ENCODE results near the gene TDP1. TPM values are rescaled to one million over a fixed set of nuclear protein-coding genes. Genes with fewer than 3 reads are reported as not detected.
"Not testable (repeated sequence)": the region's sequence is repeated elsewhere in the genome, so short reads cannot be mapped to it uniquely, and the experiment has no call there.

TDP1 gene
- total RNA-seq, 2 experiments from 2014 or later = 79.1 to 86.7 TPM

DNA sequence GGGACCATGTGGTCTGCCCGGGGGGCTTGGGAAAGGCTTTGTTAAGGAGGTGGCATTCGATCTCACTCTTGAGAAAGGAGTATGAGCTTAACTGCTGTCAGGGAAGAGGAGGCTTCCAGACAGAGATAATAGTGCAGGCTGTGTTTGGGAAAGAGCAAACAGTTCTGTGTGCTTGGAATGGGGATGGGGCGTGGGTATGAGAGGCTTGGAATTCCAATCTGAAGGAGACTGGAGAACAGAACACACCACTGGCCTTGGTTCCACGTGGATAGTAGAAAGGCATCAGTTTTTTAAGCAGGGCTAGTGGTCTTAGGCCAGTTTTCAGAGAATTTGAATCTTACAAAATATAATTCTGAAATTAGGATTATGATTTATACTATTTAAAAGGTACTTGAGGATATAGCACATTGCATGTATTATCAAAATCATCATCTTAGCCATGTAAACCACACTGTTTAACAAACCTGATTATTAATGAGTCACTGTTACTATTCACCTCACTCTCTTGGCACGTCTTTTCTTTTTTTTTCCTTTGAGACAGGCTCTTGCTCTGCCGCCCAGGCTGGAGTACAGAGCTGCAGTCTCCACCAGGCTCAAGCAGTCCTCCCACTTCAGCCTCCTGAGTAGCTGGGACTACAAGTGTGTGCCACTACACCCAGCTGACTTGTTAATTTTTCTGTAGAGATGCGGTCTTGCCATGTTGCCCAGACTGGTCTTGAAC lies 67.6 kb downstream of the TDP1 start:
- Mint-ChIP-seq H3K27ac (no peak overlapping the region), H3K4me1 (peaks cover 6% of the 10 kb centered on the region), H3K36me3 (peaks cover 48% of the 10 kb centered on the region), H3K4me3 (no peak overlapping the region), H3K27me3 (no peaks in the 10 kb centered on the region), H3K9me3 (no peaks in the 10 kb centered on the region)
- no peak for DNase-seq
- POLR2A ChIA-PET = no interaction called here
- ATAC-seq (ENCODE audit: low read depth) = no peak

GRCh38 chr14:90024910-90025309 lies 69.2 kb downstream of the TDP1 start:
- no peaks in the 10 kb centered on the region for H3K27me3 Mint-ChIP-seq
- peaks cover 35% of the 10 kb centered on the region for H3K36me3 Mint-ChIP-seq
- no peak overlapping the region for H3K27ac Mint-ChIP-seq
- no peak overlapping the region for H3K4me3 Mint-ChIP-seq
- ATAC-seq (ENCODE audit: low read depth) (no peak), DNase-seq (no peak)
- POLR2A ChIA-PET = no interaction called here
- no peaks in the 10 kb centered on the region for H3K9me3 Mint-ChIP-seq
- H3K4me1 Mint-ChIP-seq = no peaks in the 10 kb centered on the region

DNA sequence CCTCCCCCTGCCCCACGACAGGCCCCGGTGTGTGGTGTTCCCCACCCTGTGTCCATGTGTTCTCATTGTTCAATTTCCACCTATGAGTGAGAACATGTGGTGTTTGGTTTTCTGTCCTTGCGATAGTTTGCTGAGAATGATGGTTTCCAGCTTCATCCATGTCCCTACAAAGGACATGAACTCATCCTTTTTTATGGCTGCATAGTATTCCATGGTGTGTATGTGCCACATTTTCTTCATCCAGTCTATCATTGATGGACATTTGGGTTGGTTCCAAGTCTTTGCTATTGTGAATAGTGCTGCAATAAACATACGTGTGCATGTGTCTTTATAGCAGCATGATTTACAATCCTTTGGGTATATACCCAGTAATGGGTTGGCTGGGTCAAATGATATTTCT lies 70.9 kb downstream of the TDP1 start:
- H3K4me3 Mint-ChIP-seq; H3K9me3 Mint-ChIP-seq; H3K4me1 Mint-ChIP-seq; H3K27me3 Mint-ChIP-seq; POLR2A ChIA-PET; H3K27ac Mint-ChIP-seq; DNase-seq; ATAC-seq (ENCODE audit: low read depth): not testable (repeated sequence)
- peaks cover 29% of the 10 kb centered on the region for H3K36me3 Mint-ChIP-seq

DNA sequence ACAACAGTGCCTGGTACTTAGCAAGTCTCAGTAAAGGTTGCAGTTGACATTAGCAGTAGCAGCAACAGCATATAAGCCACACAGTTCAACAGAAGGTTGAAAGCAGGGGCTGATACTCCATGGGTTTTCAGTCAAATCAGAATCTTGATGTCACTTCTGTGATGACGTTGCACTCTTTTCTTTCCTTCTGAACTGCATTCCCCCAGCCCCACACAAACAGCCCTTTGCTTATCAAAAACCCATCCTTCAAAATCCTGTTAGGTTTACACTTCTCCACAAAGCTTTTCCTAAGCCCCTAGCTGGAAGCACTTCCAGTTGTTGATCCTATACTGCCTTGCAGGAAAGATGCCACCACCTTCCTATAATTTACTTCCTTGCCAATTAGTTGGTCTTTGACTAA lies 72.1 kb downstream of the TDP1 start:
- peaks cover 32% of the 10 kb centered on the region for H3K36me3 Mint-ChIP-seq
- H3K4me1 Mint-ChIP-seq = peaks cover 1% of the 10 kb centered on the region
- no peak overlapping the region for H3K27ac Mint-ChIP-seq
- POLR2A ChIA-PET = no interaction called here
- DNase-seq = no peak
- no peaks in the 10 kb centered on the region for H3K9me3 Mint-ChIP-seq
- no peak for ATAC-seq (ENCODE audit: low read depth)
- H3K4me3 Mint-ChIP-seq = no peak overlapping the region
- H3K27me3 Mint-ChIP-seq = no peaks in the 10 kb centered on the region

- H3K27me3 Mint-ChIP-seq = no peaks in the 10 kb centered on the region
- POLR2A ChIA-PET = no interaction called here
- DNase-seq (no peak), ATAC-seq (ENCODE audit: low read depth) (no peak)
- H3K4me1 Mint-ChIP-seq = peaks cover 1% of the 10 kb centered on the region
- no peaks in the 10 kb centered on the region for H3K9me3 Mint-ChIP-seq
- H3K4me3 Mint-ChIP-seq = no peak overlapping the region
- H3K27ac Mint-ChIP-seq = no peak overlapping the region
- peaks cover 45% of the 10 kb centered on the region for H3K36me3 Mint-ChIP-seq
Observed at GRCh38 chr14:90034156-90034555, 78.4 kb downstream of the TDP1 start.

DNA sequence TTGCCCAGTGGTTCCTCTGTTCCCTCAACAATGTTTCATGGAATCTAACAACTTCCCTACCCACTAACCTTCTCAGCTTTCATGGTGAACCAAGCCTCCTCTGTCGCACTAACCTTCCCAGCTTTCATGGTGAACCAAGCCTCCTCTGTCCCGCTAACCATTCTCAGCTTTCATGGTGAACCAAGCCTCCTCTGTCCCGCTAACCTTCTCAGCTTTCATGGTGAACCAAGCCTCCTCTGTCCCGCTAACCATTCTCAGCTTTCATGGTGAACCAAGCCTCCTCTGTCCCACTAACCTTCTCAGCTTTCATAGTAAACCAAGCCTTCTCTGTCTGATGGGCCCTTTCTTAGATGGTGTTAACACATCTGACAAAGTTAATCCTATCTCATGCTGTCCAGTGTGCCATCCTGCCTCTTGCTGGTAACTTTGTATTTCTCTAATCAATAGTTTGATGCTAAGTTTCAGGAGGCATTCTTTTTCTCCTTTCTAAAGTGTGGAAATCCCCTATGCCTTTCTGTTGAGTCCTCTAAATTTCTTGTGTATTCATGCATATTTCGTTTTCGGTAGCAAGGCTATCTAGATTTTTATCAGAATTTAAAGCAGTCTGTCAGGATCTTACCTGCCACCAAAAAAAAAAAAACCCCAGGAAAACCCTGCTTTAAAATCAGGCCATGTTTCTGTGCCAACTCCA lies 79.3 kb downstream of the TDP1 start:
- H3K4me3 Mint-ChIP-seq = no peak overlapping the region
- H3K27me3 Mint-ChIP-seq = no peaks in the 10 kb centered on the region
- H3K36me3 Mint-ChIP-seq = peaks cover 52% of the 10 kb centered on the region
- POLR2A ChIA-PET = no interaction called here
- no peak for ATAC-seq (ENCODE audit: low read depth)
- DNase-seq = no peak
- H3K27ac Mint-ChIP-seq = no peak overlapping the region
- no peaks in the 10 kb centered on the region for H3K9me3 Mint-ChIP-seq
- H3K4me1 Mint-ChIP-seq = peaks cover 3% of the 10 kb centered on the region

- no peak overlapping the region for H3K27ac Mint-ChIP-seq
- DNase-seq = no peak
- POLR2A ChIA-PET = no interaction called here
- ATAC-seq (ENCODE audit: low read depth) = no peak
- H3K27me3 Mint-ChIP-seq = no peaks in the 10 kb centered on the region
- H3K9me3 Mint-ChIP-seq = no peaks in the 10 kb centered on the region
- H3K4me3 Mint-ChIP-seq = no peak overlapping the region
- H3K4me1 Mint-ChIP-seq = peaks cover 1% of the 10 kb centered on the region
- H3K36me3 Mint-ChIP-seq = peaks cover 51% of the 10 kb centered on the region
Observed at GRCh38 chr14:90039253-90040010, 83.7 kb downstream of the TDP1 start.

- Mint-ChIP-seq H3K36me3 (peaks cover 46% of the 10 kb centered on the region), H3K27me3 (no peaks in the 10 kb centered on the region), H3K9me3 (no peaks in the 10 kb centered on the region), H3K4me3 (no peak overlapping the region), H3K4me1 (peaks cover 1% of the 10 kb centered on the region), H3K27ac (no peak overlapping the region)
- ATAC-seq (ENCODE audit: low read depth) (no peak), DNase-seq (no peak)
- POLR2A ChIA-PET = no interaction called here
Observed at GRCh38 chr14:90040411-90040810, 84.7 kb downstream of the TDP1 start.

GRCh38 chr14:90042496-90043252 lies 86.9 kb downstream of the TDP1 start:
- Mint-ChIP-seq H3K27me3 (no peaks in the 10 kb centered on the region), H3K4me1 (peaks cover 1% of the 10 kb centered on the region), H3K27ac (no peak overlapping the region), H3K9me3 (no peaks in the 10 kb centered on the region), H3K36me3 (peaks cover 35% of the 10 kb centered on the region), H3K4me3 (no peak overlapping the region)
- ATAC-seq (ENCODE audit: low read depth) (no peak), DNase-seq (no peak)
- POLR2A ChIA-PET = no interaction called here

DNA sequence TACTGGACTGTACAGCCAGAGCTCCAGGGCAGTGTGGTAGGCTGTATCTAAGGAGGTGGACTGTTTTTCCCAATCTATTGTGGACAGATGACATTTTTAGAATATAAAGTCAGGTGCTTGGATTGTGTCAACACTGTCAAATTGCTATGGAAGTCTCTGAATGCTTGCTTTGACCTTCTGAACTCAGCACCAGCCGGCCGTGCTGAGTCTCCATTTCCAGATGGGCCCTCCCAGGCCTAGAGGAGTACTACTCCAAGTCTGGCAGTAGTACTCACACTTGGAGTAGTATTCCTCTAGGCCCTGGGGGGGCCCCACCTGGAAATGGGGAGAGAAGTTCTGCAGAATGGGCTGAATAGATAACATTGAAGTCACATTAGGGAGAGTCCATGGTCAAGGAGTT lies 89.9 kb downstream of the TDP1 start:
- ATAC-seq (ENCODE audit: low read depth) (no peak), DNase-seq (no peak)
- H3K36me3 Mint-ChIP-seq = peaks cover 19% of the 10 kb centered on the region
- H3K4me3 Mint-ChIP-seq = no peak overlapping the region
- no peaks in the 10 kb centered on the region for H3K4me1 Mint-ChIP-seq
- no peaks in the 10 kb centered on the region for H3K27me3 Mint-ChIP-seq
- POLR2A ChIA-PET = no interaction called here
- H3K27ac Mint-ChIP-seq = no peak overlapping the region
- H3K9me3 Mint-ChIP-seq = no peaks in the 10 kb centered on the region

- Mint-ChIP-seq H3K4me3 (no peak overlapping the region), H3K27ac (no peak overlapping the region), H3K4me1 (no peaks in the 10 kb centered on the region), H3K27me3 (peaks cover 13% of the 10 kb centered on the region), H3K9me3 (no peaks in the 10 kb centered on the region), H3K36me3 (peaks cover 8% of the 10 kb centered on the region)
- POLR2A ChIA-PET = no interaction called here
- ATAC-seq (ENCODE audit: low read depth) (no peak), DNase-seq (no peak)
Observed at GRCh38 chr14:90049390-90049789, 93.7 kb downstream of the TDP1 start.

DNA sequence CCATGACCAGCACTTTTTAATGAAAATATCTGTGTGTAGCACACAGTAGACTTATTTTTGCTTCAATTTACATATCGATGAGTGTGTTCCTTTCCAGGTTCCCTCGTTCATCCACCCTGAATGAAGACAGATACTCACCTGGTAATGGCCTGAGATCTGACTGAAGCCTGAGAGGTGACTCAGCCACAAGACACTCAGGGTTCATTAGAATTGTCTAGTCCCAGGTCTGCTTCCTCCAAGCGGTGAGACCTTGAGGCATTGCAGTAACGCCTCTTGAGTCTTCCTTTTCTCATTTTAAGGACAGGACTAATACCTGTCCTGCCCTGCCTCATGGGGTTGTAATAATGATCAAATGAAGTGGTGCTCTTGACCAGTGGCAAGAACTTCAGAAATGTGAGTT lies 94.5 kb downstream of the TDP1 start:
- Mint-ChIP-seq H3K36me3 (peaks cover 5% of the 10 kb centered on the region), H3K27me3 (peaks cover 21% of the 10 kb centered on the region), H3K27ac (no peak overlapping the region), H3K9me3 (no peaks in the 10 kb centered on the region), H3K4me1 (no peaks in the 10 kb centered on the region), H3K4me3 (no peak overlapping the region)
- POLR2A ChIA-PET = no interaction called here
- no peak for ATAC-seq (ENCODE audit: low read depth)
- no peak for DNase-seq

- H3K4me3 Mint-ChIP-seq = no peak overlapping the region
- H3K36me3 Mint-ChIP-seq = peaks cover under 1% of the 10 kb centered on the region
- POLR2A ChIA-PET = no interaction called here
- H3K4me1 Mint-ChIP-seq = no peaks in the 10 kb centered on the region
- H3K9me3 Mint-ChIP-seq = no peaks in the 10 kb centered on the region
- ATAC-seq (ENCODE audit: low read depth) = no peak
- peaks cover 43% of the 10 kb centered on the region for H3K27me3 Mint-ChIP-seq
- DNase-seq = no peak
- no peak overlapping the region for H3K27ac Mint-ChIP-seq
Observed at GRCh38 chr14:90053044-90053443, 97.3 kb downstream of the TDP1 start.
